ENCODE data around the gene PPARG.

- TF ChIP-seq CTCF (IDR thresholded peaks at IDR 0.05; ENCODE audit: extremely low read depth in 1 of 2, insufficient read depth in 1 of 2, low read depth in 1 of 2, low read length in 2 of 2) (no peak), POLR2A (IDR thresholded peaks at IDR 0.05; ENCODE audit: low read depth, low read length) (no peak), MYC (IDR thresholded peaks at IDR 0.05; ENCODE audit: low read depth, low read length) (no peak), POLR2AphosphoS5 (IDR thresholded peaks at IDR 0.05; ENCODE audit: insufficient read depth, low read depth, low read length) (no peak), JUN (IDR thresholded peaks at IDR 0.05; ENCODE audit: borderline replicate concordance, insufficient read depth, insufficient read length, low read depth) (no peak)
- TF ChIP-seq, protein P1, sequence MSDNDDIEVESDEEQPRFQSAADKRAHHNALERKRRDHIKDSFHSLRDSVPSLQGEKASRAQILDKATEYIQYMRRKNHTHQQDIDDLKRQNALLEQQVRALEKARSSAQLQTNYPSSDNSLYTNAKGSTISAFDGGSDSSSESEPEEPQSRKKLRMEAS (IDR thresholded peaks at IDR 0.05; ENCODE audit: insufficient read depth, insufficient read length), result no peak
Observed at GRCh38 chr3:12253516-12254343, 35.1 kb upstream of the PPARG start.

Data from endothelial cell of umbilical vein (primary cell).